Kidney (tissue), 14 donors: ENCODE results near the gene CCNY. TPM values are rescaled to one million over a fixed set of nuclear protein-coding genes. Genes with fewer than 3 reads are reported as not detected.

ENCODE experiments used
- DNase-seq, 5 donors: peaks; one replicate each; pipeline ENCODE4 v3.0.0-alpha.2; 2013 to 2020
- FAIRE-seq: peaks from 2 replicates; lab custom pipeline; 2012; peaks lifted over from hg19 to GRCh38; lab: Jason Lieb, UNC
- H3K27ac ChIP-seq, 2 donors: one replicate each; pipeline ENCODE4 v1.7.0; 2013; ENCODE audit warnings: low read depth in 2 of 2, low read length in 2 of 2, inconsistent platforms in 1 of 2
- H3K27me3 ChIP-seq: one replicate; pipeline ENCODE4 v1.7.1; 2013; ENCODE audit warnings: low read length, inconsistent platforms; ENCODE audit not compliant: control insufficient read depth, insufficient read depth
- H3K36me3 ChIP-seq, 3 donors: one replicate each; pipeline versions ENCODE4 v1.7.0 to v1.7.1; 2013; ENCODE audit warnings: low read length in 3 of 3, control low read depth in 1 of 3, inconsistent platforms in 1 of 3; ENCODE audit not compliant: insufficient read depth in 3 of 3, control insufficient read depth in 2 of 3
- H3K4me1 ChIP-seq, 3 donors: one replicate each; pipeline versions ENCODE4 v1.7.0 to v1.7.1; 2013; ENCODE audit warnings: low read length in 3 of 3, inconsistent platforms in 1 of 3, low read depth in 1 of 3; ENCODE audit not compliant: control insufficient read depth in 2 of 3, insufficient read depth in 2 of 3
- H3K4me3 ChIP-seq, 3 donors: one replicate each; pipeline versions ENCODE4 v1.7.0 to v1.8.1; 2013; ENCODE audit warnings: low read length in 3 of 3, control low read depth in 1 of 3, inconsistent platforms in 1 of 3
- H3K9ac ChIP-seq, 3 donors: one replicate each; pipeline versions ENCODE4 v1.7.0 to v1.7.1; 2013; ENCODE audit warnings: low read length in 3 of 3, control low read depth in 1 of 3, inconsistent platforms in 1 of 3
- H3K9me3 ChIP-seq, 3 donors: one replicate each; pipeline versions ENCODE4 v1.7.0 to v1.7.1; 2013; ENCODE audit warnings: low read length in 3 of 3, control low read depth in 1 of 3, inconsistent platforms in 1 of 3; ENCODE audit not compliant: control insufficient read depth in 2 of 3, insufficient read depth in 1 of 3
- CTCF ChIP-seq: IDR thresholded peaks from 3 replicates; pipeline ENCODE4 v1.5.1; 2012; ENCODE audit warnings: mild to moderate bottlenecking, moderate library complexity, borderline replicate concordance; ENCODE audit not compliant: insufficient read depth; ENCODE audit errors: extremely low read depth
- intact Hi-C: fragments of 100-400 bp; cut with DNase I; formaldehyde crosslinking; loops from one replicate; pipeline ENCODE4 v1.11.1; 2022
- polyA plus RNA-seq: library from polyadenylated mRNA; stranded (reverse); fragments of 350-450 nt; fragmentation: Illumina TruSeq; extraction: RNeasy Lipid Tissue Mini Kit (QIAGEN cat#74804); gene quantifications from one replicate; pipeline ENCODE4 v1.2.3, GENCODE V29; 2014; ENCODE audit warnings: low read depth, low replicate concordance; ENCODE audit not compliant: insufficient read depth
- total RNA-seq: library from RNA; stranded (reverse); fragmentation: NEBNext Ultra II Directional; extraction: Animal tissue kit (Norgen Biotek cat#: 25700); gene quantifications from one replicate; pipeline ENCODE4 v1.2.1, GENCODE V29; 2021
- donor health status: control.
- donor health status: control.
- donor health status: control.
- donor health status: control.
- donor health status: control.
- donor health status: DM: yes; HTN: yes; CAD: no.
- donor health status: Normal renal cell carcinoma (clear cell type).

Gene CCNY
- total and polyA plus RNA-seq, 2 donors from 2014 or later: 45.6 to 77.2 TPM

GRCh38 chr10:35504132-35504531, 167.8 kb downstream of the CCNY start:
- intact Hi-C loops: no loop called here

GRCh38 chr10:35505241-35505873, 169.0 kb downstream of the CCNY start:
- FAIRE-seq: peak; percentile 13
- no peak overlapping the region for H3K9ac ChIP-seq

More at GRCh38 chr10:35504132-35504531, 167.8 kb downstream of the CCNY start:
- Histone ChIP-seq H3K9ac (no peak overlapping the region), H3K4me3 (no peak overlapping the region), H3K36me3 (no peaks in the 10 kb centered on the region), H3K4me1 (peaks cover 0 to 9% (median 6%) of the 10 kb centered on the region in 3 donors), H3K27ac (no peak overlapping the region), H3K9me3 (no peaks in the 10 kb centered on the region), H3K27me3 (no peaks in the 10 kb centered on the region)
- no peak for FAIRE-seq
- no peak for DNase-seq
- no peak for TF ChIP-seq CTCF

GRCh38 chr10:35506741-35507140, 170.4 kb downstream of the CCNY start:
- TF ChIP-seq CTCF: no peak
- no peak for FAIRE-seq
- no peak overlapping the region for H3K9ac ChIP-seq

More at GRCh38 chr10:35505241-35505873, 169.0 kb downstream of the CCNY start:
- H3K9me3 ChIP-seq: no peaks in the 10 kb centered on the region
- intact Hi-C loops: no loop called here
- H3K4me3 ChIP-seq: no peak overlapping the region
- H3K27me3 ChIP-seq: no peaks in the 10 kb centered on the region
- no peak for DNase-seq
- peaks cover 0 to 9% (median 6%) of the 10 kb centered on the region in 3 donors for H3K4me1 ChIP-seq
- no peaks in the 10 kb centered on the region for H3K36me3 ChIP-seq
- H3K27ac ChIP-seq: no peak overlapping the region
- TF ChIP-seq CTCF: no peak

More at GRCh38 chr10:35506741-35507140, 170.4 kb downstream of the CCNY start:
- DNase-seq: no peak
- Histone ChIP-seq H3K36me3 (no peaks in the 10 kb centered on the region), H3K4me1 (peaks cover 0 to 14% (median 14%) of the 10 kb centered on the region in 3 donors), H3K27ac (no peak overlapping the region), H3K9me3 (no peaks in the 10 kb centered on the region), H3K27me3 (no peaks in the 10 kb centered on the region), H3K4me3 (no peak overlapping the region)
- intact Hi-C loops: no loop called here
